ENCODE results near the gene ACOT13.

Gene ACOT13

GRCh38 chr6:24680582-24680981 lies 13.7 kb downstream of the ACOT13 start:
- in situ Hi-C loops (cut with MboI; ENCODE audit: low sequenced_read_pairs, unreplicated experiment), result no loop called here
- TF ChIP-seq CTCF (IDR thresholded peaks at IDR 0.05; ENCODE audit: borderline replicate concordance, control extremely low read depth, extremely low read depth, insufficient read depth, missing control alignments), result no peak
- no peak for DNase-seq (ENCODE audit: low spot score)

- no peak for TF ChIP-seq CTCF (IDR thresholded peaks at IDR 0.05; ENCODE audit: borderline replicate concordance, control extremely low read depth, extremely low read depth, insufficient read depth, missing control alignments)
- in situ Hi-C loops (cut with MboI; ENCODE audit: low sequenced_read_pairs, unreplicated experiment), result no loop called here
- no peak for DNase-seq (ENCODE audit: low spot score)
These were observed 16.7 kb downstream of the ACOT13 start for GRCh38 chr6:24683297-24684296.

GRCh38 chr6:24686408-24686807 lies 19.5 kb downstream of the ACOT13 start:
- in situ Hi-C loops (cut with MboI; ENCODE audit: low sequenced_read_pairs, unreplicated experiment), result no loop called here
- no peak for TF ChIP-seq CTCF (IDR thresholded peaks at IDR 0.05; ENCODE audit: borderline replicate concordance, control extremely low read depth, extremely low read depth, insufficient read depth, missing control alignments)
- no peak for DNase-seq (ENCODE audit: low spot score)

- no peak for TF ChIP-seq CTCF (IDR thresholded peaks at IDR 0.05; ENCODE audit: borderline replicate concordance, control extremely low read depth, extremely low read depth, insufficient read depth, missing control alignments)
- in situ Hi-C loops (cut with MboI; ENCODE audit: low sequenced_read_pairs, unreplicated experiment), result no loop called here
- no peak for DNase-seq (ENCODE audit: low spot score)
These were observed 20.1 kb downstream of the ACOT13 start for GRCh38 chr6:24686946-24687345.

GRCh38 chr6:24689964-24690363 lies 23.1 kb downstream of the ACOT13 start:
- no peak for DNase-seq (ENCODE audit: low spot score)
- no peak for TF ChIP-seq CTCF (IDR thresholded peaks at IDR 0.05; ENCODE audit: borderline replicate concordance, control extremely low read depth, extremely low read depth, insufficient read depth, missing control alignments)
- in situ Hi-C loops (cut with MboI; ENCODE audit: low sequenced_read_pairs, unreplicated experiment), result no loop called here

GRCh38 chr6:24690593-24690992 lies 23.7 kb downstream of the ACOT13 start:
- no peak for TF ChIP-seq CTCF (IDR thresholded peaks at IDR 0.05; ENCODE audit: borderline replicate concordance, control extremely low read depth, extremely low read depth, insufficient read depth, missing control alignments)
- in situ Hi-C loops (cut with MboI; ENCODE audit: low sequenced_read_pairs, unreplicated experiment), result no loop called here

More at GRCh38 chr6:24690593-24690992, 23.7 kb downstream of the ACOT13 start:
- no peak for DNase-seq (ENCODE audit: low spot score)
